Measurements from ENCODE around the gene ADD3. TPM values are rescaled to one million over a fixed set of nuclear protein-coding genes. Genes with fewer than 3 reads are reported as not detected.

ADD3 gene
- polyA plus RNA-seq, 3 donors, result 94.8 to 126 (median 111) TPM

GRCh38 chr10:109968953-109969759 is 38.6 kb upstream of the ADD3 start:
- no peaks in the 10 kb centered on the region for H3K36me3 ChIP-seq (replicated peaks in 1 of 2; ENCODE audit: control insufficient read depth in 1 of 2, insufficient read depth in 2 of 2, low read length in 2 of 2)
- no peaks in the 10 kb centered on the region for H3K9me3 ChIP-seq (replicated peaks in 1 of 2; ENCODE audit: control insufficient read depth in 1 of 2, insufficient read depth in 1 of 2, low read length in 2 of 2)
- Mint-ChIP-seq H3K36me3 (no peaks in the 10 kb centered on the region), H3K4me3 (no peak overlapping the region), H3K4me1 (no peaks in the 10 kb centered on the region), H3K27ac (no peak overlapping the region), H3K9me3 (no peaks in the 10 kb centered on the region), H3K27me3 (ENCODE audit: low read depth in 3 of 3) (peaks cover 1 to 5% (median 3%) of the 10 kb centered on the region in 3 donors)
- no peak overlapping the region for H3K4me3 ChIP-seq (replicated peaks in 1 of 3; ENCODE audit: low read depth in 2 of 3, low read length in 3 of 3)
- DNase-seq, result no peak
- H3K4me1 ChIP-seq (ENCODE audit: control insufficient read depth in 1 of 2, insufficient read depth in 2 of 2, low read length in 2 of 2), result no peaks in the 10 kb centered on the region
- WGBS (ENCODE audit: insufficient coverage), result 93% methylated on average over 12 of the region's 14 CpGs
- no peaks in the 10 kb centered on the region for H3K79me2 ChIP-seq (ENCODE audit: insufficient read depth, low read length)
- no peak overlapping the region for H3K9ac ChIP-seq (ENCODE audit: insufficient read depth, low read length, poor library complexity, severe bottlenecking)
- no peak overlapping the region for H3K4me2 ChIP-seq (replicated peaks; ENCODE audit: extremely low read depth, low read length, poor library complexity, severe bottlenecking)
- TF ChIP-seq CTCF (IDR thresholded peaks at IDR 0.05), result no peak
- intact Hi-C loops (cut with micrococcal nuclease), result no loop called here
- H4K20me1 ChIP-seq (ENCODE audit: insufficient read depth, low read length), result no peaks in the 10 kb centered on the region
- H3K27ac ChIP-seq (ENCODE audit: low read depth in 1 of 2, low read length in 2 of 2), result no peak overlapping the region
- no peak overlapping the region for H2AFZ ChIP-seq (ENCODE audit: insufficient read depth, low read depth, low read length, poor library complexity, severe bottlenecking)
- H3K27me3 ChIP-seq (ENCODE audit: control insufficient read depth in 2 of 2, insufficient read depth in 2 of 2, low read length in 2 of 2), result no peaks in the 10 kb centered on the region

- no peak for DNase-seq
- Mint-ChIP-seq H3K9me3 (no peaks in the 10 kb centered on the region), H3K36me3 (no peaks in the 10 kb centered on the region), H3K4me3 (no peak overlapping the region), H3K27ac (no peak overlapping the region), H3K27me3 (ENCODE audit: low read depth in 3 of 3) (peaks cover 0 to 3% (median 1%) of the 10 kb centered on the region in 3 donors), H3K4me1 (no peaks in the 10 kb centered on the region)
- H4K20me1 ChIP-seq (ENCODE audit: insufficient read depth, low read length), result no peaks in the 10 kb centered on the region
- H3K9me3 ChIP-seq (replicated peaks in 1 of 2; ENCODE audit: control insufficient read depth in 1 of 2, insufficient read depth in 1 of 2, low read length in 2 of 2), result no peaks in the 10 kb centered on the region
- no peaks in the 10 kb centered on the region for H3K27me3 ChIP-seq (ENCODE audit: control insufficient read depth in 2 of 2, insufficient read depth in 2 of 2, low read length in 2 of 2)
- WGBS (ENCODE audit: insufficient coverage), result 97% methylated on average over 7 of the region's 8 CpGs
- H3K4me3 ChIP-seq (replicated peaks in 1 of 3; ENCODE audit: low read depth in 2 of 3, low read length in 3 of 3), result no peak overlapping the region
- no peak overlapping the region for H3K9ac ChIP-seq (ENCODE audit: insufficient read depth, low read length, poor library complexity, severe bottlenecking)
- no peaks in the 10 kb centered on the region for H3K4me1 ChIP-seq (ENCODE audit: control insufficient read depth in 1 of 2, insufficient read depth in 2 of 2, low read length in 2 of 2)
- intact Hi-C loops (cut with micrococcal nuclease), result no loop called here
- no peaks in the 10 kb centered on the region for H3K36me3 ChIP-seq (replicated peaks in 1 of 2; ENCODE audit: control insufficient read depth in 1 of 2, insufficient read depth in 2 of 2, low read length in 2 of 2)
- no peak for TF ChIP-seq CTCF (IDR thresholded peaks at IDR 0.05)
- H3K27ac ChIP-seq (ENCODE audit: low read depth in 1 of 2, low read length in 2 of 2), result no peak overlapping the region
- H2AFZ ChIP-seq (ENCODE audit: insufficient read depth, low read depth, low read length, poor library complexity, severe bottlenecking), result no peak overlapping the region
- no peak overlapping the region for H3K4me2 ChIP-seq (replicated peaks; ENCODE audit: extremely low read depth, low read length, poor library complexity, severe bottlenecking)
- H3K79me2 ChIP-seq (ENCODE audit: insufficient read depth, low read length), result no peaks in the 10 kb centered on the region
These were observed 37.9 kb upstream of the ADD3 start for GRCh38 chr10:109969760-109970346.

Data from CD14-positive monocyte (primary cell).